H9 (cell line): ENCODE measurements around the gene KLF1. TPM values are rescaled to one million over a fixed set of nuclear protein-coding genes. Genes with fewer than 3 reads are reported as not detected.
A peak's percentile ranks its signal among the peaks of the same experiment; 100 is the strongest.

ENCODE experiments used
- DNase-seq: peaks from one replicate; pipeline ENCODE4 v3.0.0-alpha.2; 2017
- H2AFZ ChIP-seq: one replicate; pipeline ENCODE4 v1.6.1; 2013; ENCODE audit warnings: mild to moderate bottlenecking, low read length, control low read depth, moderate library complexity
- H2AK5ac ChIP-seq: 2 replicates; pipeline ENCODE4 v1.6.1; 2013; ENCODE audit warnings: low read length, control low read depth, mixed read lengths; ENCODE audit not compliant: insufficient read length
- H2BK120ac ChIP-seq: one replicate; pipeline ENCODE4 v1.6.1; 2013; ENCODE audit warnings: low read depth, mild to moderate bottlenecking, low read length, control low read depth, inconsistent platforms; ENCODE audit not compliant: poor library complexity, severe bottlenecking
- H2BK12ac ChIP-seq: 2 replicates; pipeline ENCODE4 v1.6.1; 2013; ENCODE audit warnings: low read length, control low read depth, mixed read lengths, low read depth; ENCODE audit not compliant: insufficient read length
- H2BK15ac ChIP-seq: 2 replicates; pipeline ENCODE4 v1.6.1; 2013; ENCODE audit warnings: low read depth, low read length, control low read depth
- H2BK20ac ChIP-seq: one replicate; pipeline ENCODE4 v1.6.1; 2013; ENCODE audit warnings: low read depth, mild to moderate bottlenecking, low read length, control low read depth, inconsistent platforms; ENCODE audit not compliant: poor library complexity, severe bottlenecking
- H2BK5ac ChIP-seq: 2 replicates; pipeline ENCODE4 v1.6.1; 2013; ENCODE audit warnings: low read length, control low read depth, mixed read lengths; ENCODE audit not compliant: insufficient read length
- H3K14ac ChIP-seq: 2 replicates; pipeline ENCODE4 v1.6.1; 2013; ENCODE audit warnings: low read length, control low read depth; ENCODE audit not compliant: insufficient read depth
- H3K18ac ChIP-seq: 2 replicates; pipeline ENCODE4 v1.6.1; 2013; ENCODE audit warnings: low read depth, mild to moderate bottlenecking, mixed read lengths, low read length, control low read depth; ENCODE audit not compliant: insufficient read length
- H3K23ac ChIP-seq: 2 replicates; pipeline ENCODE4 v1.6.1; 2013; ENCODE audit warnings: low read length, control low read depth, mixed read lengths, low read depth; ENCODE audit not compliant: insufficient read length
- H3K23me2 ChIP-seq: 2 replicates; pipeline ENCODE4 v1.6.1; 2013; ENCODE audit warnings: low read depth, mild to moderate bottlenecking, mixed read lengths, low read length, control low read depth; ENCODE audit not compliant: insufficient read length, poor library complexity, severe bottlenecking
- H3K27ac ChIP-seq: 2 replicates; pipeline ENCODE4 v1.5.1; 2013; ENCODE audit warnings: low read length, control low read depth, mixed read lengths, low read depth; ENCODE audit not compliant: insufficient read length
- H3K27me3 ChIP-seq: 2 replicates; pipeline ENCODE4 v1.6.1; 2013; ENCODE audit warnings: low read length, control low read depth, inconsistent platforms; ENCODE audit not compliant: insufficient read depth
- H3K4ac ChIP-seq: 2 replicates; pipeline ENCODE4 v1.6.1; 2013; ENCODE audit warnings: low read depth, mild to moderate bottlenecking, control low read depth, inconsistent platforms, low read length, moderate library complexity
- H3K4me1 ChIP-seq: 2 replicates; pipeline ENCODE4 v1.6.1; 2013; ENCODE audit warnings: low read length, control low read depth, inconsistent platforms; ENCODE audit not compliant: insufficient read depth
- H3K4me2 ChIP-seq: 2 replicates; pipeline ENCODE4 v1.6.1; 2013; ENCODE audit warnings: low read length, control low read depth, mixed read lengths; ENCODE audit not compliant: insufficient read length, insufficient read depth
- H3K56ac ChIP-seq: 2 replicates; pipeline ENCODE4 v1.6.1; 2013; ENCODE audit warnings: low read depth, mild to moderate bottlenecking, mixed read lengths, low read length, control low read depth; ENCODE audit not compliant: insufficient read length
- H3K79me1 ChIP-seq: 2 replicates; pipeline ENCODE4 v1.6.1; 2013; ENCODE audit warnings: low read depth, mild to moderate bottlenecking, moderate library complexity, low read length, control low read depth, inconsistent platforms; ENCODE audit not compliant: insufficient read depth, poor library complexity, severe bottlenecking
- H3K79me2 ChIP-seq: 2 replicates; pipeline ENCODE4 v1.6.1; 2013; ENCODE audit warnings: low read length, control low read depth, inconsistent platforms; ENCODE audit not compliant: insufficient read depth
- H3K9ac ChIP-seq: 2 replicates; pipeline ENCODE4 v1.6.1; 2013; ENCODE audit warnings: low read length, control low read depth, mixed read lengths; ENCODE audit not compliant: insufficient read length; ENCODE audit errors: extremely low read depth
- H3K9me3 ChIP-seq: one replicate; pipeline ENCODE4 v1.6.1; 2013; ENCODE audit warnings: low read depth, low read length, inconsistent platforms; ENCODE audit not compliant: control insufficient read depth
- H3T11ph ChIP-seq: one replicate; pipeline ENCODE4 v1.6.1; 2013; ENCODE audit warnings: mild to moderate bottlenecking, low read length, control low read depth, inconsistent platforms
- H4K20me1 ChIP-seq: one replicate; pipeline ENCODE4 v1.6.1; 2013; ENCODE audit not compliant: control insufficient read depth, insufficient read length, insufficient read depth
- H4K5ac ChIP-seq: 2 replicates; pipeline ENCODE4 v1.6.1; 2013; ENCODE audit warnings: low read depth, mild to moderate bottlenecking, mixed read lengths, low read length, control low read depth; ENCODE audit not compliant: insufficient read length
- H4K8ac ChIP-seq: replicated peaks from 2 replicates; pipeline ENCODE4 v1.6.1; 2013; ENCODE audit warnings: low read length, control low read depth, mixed read lengths, low read depth; ENCODE audit not compliant: insufficient read length
- H4K91ac ChIP-seq: 2 replicates; pipeline ENCODE4 v1.6.1; 2013; ENCODE audit warnings: low read depth, mild to moderate bottlenecking, moderate library complexity, mixed read lengths, low read length, control low read depth; ENCODE audit not compliant: insufficient read length
- H3K27ac Mint-ChIP-seq, 3 experiments: 2 replicates in 2 of 3; 3 replicates in 1 of 3; pipeline ENCODE4 v1.8.0; 2020 to 2021; ENCODE audit warnings: mixed read lengths in 3 of 3, mild to moderate bottlenecking in 1 of 3, moderate library complexity in 1 of 3
- H3K27me3 Mint-ChIP-seq: 2 replicates; pipeline ENCODE4 v1.8.0; 2021; ENCODE audit warnings: low read depth, mild to moderate bottlenecking, moderate library complexity, mixed read lengths
- H3K36me3 Mint-ChIP-seq, 3 experiments: 2 replicates in 2 of 3; 3 replicates in 1 of 3; pipeline ENCODE4 v1.8.0; 2020 to 2021; ENCODE audit warnings: low read depth in 3 of 3, mixed read lengths in 3 of 3; ENCODE audit not compliant: insufficient read depth in 1 of 3
- H3K4me1 Mint-ChIP-seq, 2 experiments: 2 replicates each; pipeline ENCODE4 v1.8.0; 2020; ENCODE audit warnings: mixed read lengths in 2 of 2
- H3K4me3 Mint-ChIP-seq, 2 experiments: 2 replicates in 1 of 2; 3 replicates in 1 of 2; pipeline ENCODE4 v1.8.0; 2020 to 2021; ENCODE audit warnings: mild to moderate bottlenecking in 2 of 2, mixed read lengths in 2 of 2, moderate library complexity in 1 of 2
- H3K9me3 Mint-ChIP-seq, 2 experiments: 2 replicates in 1 of 2; 3 replicates in 1 of 2; pipeline ENCODE4 v1.8.0; 2020; ENCODE audit warnings: mild to moderate bottlenecking in 2 of 2, mixed read lengths in 2 of 2, moderate library complexity in 1 of 2
- CTCF ChIP-seq: fragments of 200-600 bp; sonication (generic); conservative IDR thresholded peaks from 3 replicates; pipeline ENCODE4 v1.8.0; 2021; ENCODE audit warnings: antibody characterized with exemption, mild to moderate bottlenecking
- WGBS: extraction: QIAGEN DNeasy Blood & Tissue Kit; methylation state at CpG from one replicate; pipeline ENCODE4 v1.1.7; 2013; ENCODE audit warnings: missing lambda C conversion rate, low lambda C conversion rate, mixed read lengths; ENCODE audit not compliant: insufficient read length; ENCODE audit errors: extremely low coverage; 5-methylcytosine and 5-hydroxymethylcytosine counted together
- total RNA-seq: library from RNA; stranded (reverse); gene quantifications from 2 replicates; pipeline ENCODE4 v1.2.1, GENCODE V29; 2021

Gene KLF1
- total RNA-seq, 1 experiment from 2014 or later: 0.37 TPM

- Histone ChIP-seq H4K20me1 (no peaks in the 10 kb centered on the region), H3K23me2 (no peaks in the 10 kb centered on the region), H4K91ac (no peak overlapping the region), H3K9me3 (no peaks in the 10 kb centered on the region), H3K9ac (no peak overlapping the region), H3K56ac (no peak overlapping the region), H4K5ac (no peak overlapping the region), H2BK5ac (no peak overlapping the region), H2BK15ac (no peak overlapping the region), H3K4ac (no peak overlapping the region), H3K27ac (no peak overlapping the region), H3K4me1 (peaks cover 4% of the 10 kb centered on the region; the same call in 1 of the 2 replicates), H2BK120ac (no peak overlapping the region), H3K4me2 (no peak overlapping the region), H3K27me3 (peaks cover 5% of the 10 kb centered on the region; the same call in 1 of the 2 replicates), H2AFZ (no peak overlapping the region), H2AK5ac (no peak overlapping the region), H3K79me1 (no peaks in the 10 kb centered on the region), H2BK12ac (no peak overlapping the region), H3K23ac (no peak overlapping the region), H3T11ph (no peak overlapping the region), H3K79me2 (no peaks in the 10 kb centered on the region), H3K18ac (peak overlapping the region; percentile 31), H4K8ac (no peak overlapping the region), H3K14ac (no peak overlapping the region), H2BK20ac (no peak overlapping the region)
- DNase-seq: no peak
- no CpG with 5 or more reads among the region's 12 CpGs for WGBS
- peak overlapping the region; percentile 86 to 99 (median 96) for H3K27ac Mint-ChIP-seq
- H3K4me1 Mint-ChIP-seq: peaks cover 20 to 30% of the 10 kb centered on the region in 2 experiments
- H3K4me3 Mint-ChIP-seq: peak overlapping the region in 1 of 2 experiments; percentile 69; a peak in 3 of 5 replicates
- H3K36me3 Mint-ChIP-seq: peaks cover 0 to 1% (median 0%) of the 10 kb centered on the region in 3 experiments; a peak in 2 of 7 replicates
- peaks cover 7% of the 10 kb centered on the region in 2 experiments for H3K9me3 Mint-ChIP-seq
- TF ChIP-seq CTCF: no peak
- H3K27me3 Mint-ChIP-seq: peaks cover 20% of the 10 kb centered on the region
Observed at GRCh38 chr19:12913851-12914690, 27.1 kb upstream of the KLF1 start.
